Mesenteric fat pad (tissue), 1 donor: ENCODE results near the gene PFKFB2. TPM values are rescaled to one million over a fixed set of nuclear protein-coding genes. Genes with fewer than 3 reads are reported as not detected.

Experiments used
- DNase-seq: peaks from one replicate; pipeline ENCODE4 v3.0.0-alpha.2; 2020; ENCODE audit warnings: low spot score
- total RNA-seq: library from RNA; stranded (reverse); fragmentation: NEBNext Ultra II Directional; extraction: Animal tissue kit (Norgen Biotek cat#: 25700); gene quantifications from one replicate; pipeline ENCODE4 v1.2.1, GENCODE V29; 2021
- donor health status: DM: yes; HTN: yes; CAD: no.

PFKFB2 gene
- total RNA-seq, 1 donor from 2014 or later: 11.1 TPM

GRCh38 chr1:207088701-207089626, 35.9 kb downstream of the PFKFB2 start, which contains the start of gene C4BPB:
Gene C4BPB (plus strand): TSS chr1:207088860. CDS start chr1:207089532, 672 bp downstream.
- DNase-seq: no peak

GRCh38 chr1:207089627-207090355, 36.7 kb downstream of the PFKFB2 start:
- no peak for DNase-seq

- no peak for DNase-seq
Observed at GRCh38 chr1:207091200-207091908, 38.3 kb downstream of the PFKFB2 start.

- no peak for DNase-seq
Observed at GRCh38 chr1:207093944-207094343, 40.9 kb downstream of the PFKFB2 start.

GRCh38 chr1:207097871-207098324, 44.8 kb downstream of the PFKFB2 start:
- DNase-seq: no peak

GRCh38 chr1:207101720-207102119, 48.6 kb downstream of the PFKFB2 start:
- no peak for DNase-seq

GRCh38 chr1:207102146-207102545, 49.1 kb downstream of the PFKFB2 start:
- no peak for DNase-seq

GRCh38 chr1:207102659-207103058, 49.6 kb downstream of the PFKFB2 start:
- no peak for DNase-seq

GRCh38 chr1:207103892-207104373, 50.9 kb downstream of the PFKFB2 start, which contains the start of gene C4BPA:
Gene C4BPA (plus strand): TSS chr1:207104233. CDS start chr1:207113026, 8,793 bp downstream.
- no peak for DNase-seq

- DNase-seq: no peak
Observed at GRCh38 chr1:207109004-207109403, 55.9 kb downstream of the PFKFB2 start.

GRCh38 chr1:207112616-207113296, 59.7 kb downstream of the PFKFB2 start:
- DNase-seq: no peak

- DNase-seq: no peak
Observed at GRCh38 chr1:207115269-207115668, 62.2 kb downstream of the PFKFB2 start.

GRCh38 chr1:207124389-207124788, 71.3 kb downstream of the PFKFB2 start:
- no peak for DNase-seq

GRCh38 chr1:207128336-207128921, 75.4 kb downstream of the PFKFB2 start:
- DNase-seq: no peak

GRCh38 chr1:207129053-207129452, 76.0 kb downstream of the PFKFB2 start:
- DNase-seq: no peak

Other genes starting within 250 kb of the PFKFB2 start
- not detected for gene IL20, start 187.7 kb upstream of the PFKFB2 start, total RNA-seq
- not detected for gene IL24, start 155.8 kb upstream of the PFKFB2 start, total RNA-seq
- 5.8 TPM for gene FCMR, start 131.3 kb upstream of the PFKFB2 start, total RNA-seq
- gene PIGR, start 106.8 kb upstream of the PFKFB2 start, total RNA-seq: 6.9 TPM
- gene FCAMR, start 82.8 kb upstream of the PFKFB2 start, total RNA-seq: not detected
- 0.10 TPM for gene C1orf116, start 20.5 kb upstream of the PFKFB2 start, total RNA-seq
- gene YOD1, start 2.1 kb upstream of the PFKFB2 start, total RNA-seq: 5.4 TPM
- gene C4BPB, start 35.6 kb downstream of the PFKFB2 start, total RNA-seq: 2.6 TPM
- not detected for gene C4BPA, start 51.0 kb downstream of the PFKFB2 start, total RNA-seq